Left lobe of liver (tissue), 2 donors: ENCODE results near the gene TMEM43. TPM values are rescaled to one million over a fixed set of nuclear protein-coding genes. Genes with fewer than 3 reads are reported as not detected.

Experiments
- ATAC-seq: fragments of 200-7000 bp; cut with Tn5 transposase; one replicate; pipeline ENCODE4 v1.9.1; 2020; ENCODE audit warnings: mild to moderate bottlenecking, moderate library complexity
- DNase-seq: peaks from one replicate; pipeline ENCODE4 v3.0.0-alpha.2; 2020; ENCODE audit warnings: low spot score
- total RNA-seq: library from RNA; stranded (reverse); gene quantifications from one replicate; pipeline ENCODE4 v1.2.1, GENCODE V29; 2021
- donor health status: DM: no; HTN: no; CAD: no; lungs with moderate emphysema.
- donor health status: DM: no; HTN: yes; CAD: no.

TMEM43 gene
- total RNA-seq, 1 donor from 2014 or later, result 9.3 TPM

GRCh38 chr3:14150078-14150477 is 25.2 kb downstream of the TMEM43 start:
- no peak for ATAC-seq
- no peak for DNase-seq

GRCh38 chr3:14150491-14151230 is 25.8 kb downstream of the TMEM43 start:
- ATAC-seq, result no peak

GRCh38 chr3:14151471-14152083 is 26.7 kb downstream of the TMEM43 start:
- ATAC-seq (no peak), DNase-seq (no peak)

More at GRCh38 chr3:14150491-14151230, 25.8 kb downstream of the TMEM43 start:
- DNase-seq, result no peak

- peak; percentile 19 for ATAC-seq
- no peak for DNase-seq
These were observed 27.5 kb downstream of the TMEM43 start for GRCh38 chr3:14152233-14152962.

- DNase-seq (no peak), ATAC-seq (no peak)
These were observed 28.1 kb downstream of the TMEM43 start for GRCh38 chr3:14152963-14153355.

- ATAC-seq, result no peak
- DNase-seq, result no peak
These were observed 28.8 kb downstream of the TMEM43 start for GRCh38 chr3:14153663-14154062.

- no peak for DNase-seq
These were observed 29.4 kb downstream of the TMEM43 start for GRCh38 chr3:14154276-14154675.

GRCh38 chr3:14154895-14155440 is 30.1 kb downstream of the TMEM43 start:
- ATAC-seq (no peak), DNase-seq (no peak)

More at GRCh38 chr3:14154276-14154675, 29.4 kb downstream of the TMEM43 start:
- no peak for ATAC-seq

- ATAC-seq, result no peak
- DNase-seq, result no peak
These were observed 31.3 kb downstream of the TMEM43 start for GRCh38 chr3:14156201-14156600.

GRCh38 chr3:14156843-14157561 is 32.1 kb downstream of the TMEM43 start:
- ATAC-seq (no peak), DNase-seq (no peak)

- no peak for ATAC-seq
- DNase-seq, result no peak
These were observed 33.1 kb downstream of the TMEM43 start for GRCh38 chr3:14157951-14158350.

- DNase-seq (no peak), ATAC-seq (no peak)
These were observed 33.5 kb downstream of the TMEM43 start for GRCh38 chr3:14158370-14158769.

GRCh38 chr3:14159426-14159825 is 34.6 kb downstream of the TMEM43 start:
- ATAC-seq (no peak), DNase-seq (no peak)

GRCh38 chr3:14161282-14161681 is 36.4 kb downstream of the TMEM43 start:
- ATAC-seq (no peak), DNase-seq (no peak)

- DNase-seq (no peak), ATAC-seq (no peak)
These were observed 37.3 kb downstream of the TMEM43 start for GRCh38 chr3:14162178-14162577.

- no peak for ATAC-seq
- DNase-seq, result no peak
These were observed 42.2 kb downstream of the TMEM43 start for GRCh38 chr3:14166877-14167603.

GRCh38 chr3:14169435-14169834 is 44.6 kb downstream of the TMEM43 start:
- DNase-seq (no peak), ATAC-seq (no peak)

GRCh38 chr3:14169871-14170270 is 45.0 kb downstream of the TMEM43 start:
- no peak for DNase-seq
- ATAC-seq, result no peak

GRCh38 chr3:14170531-14171159 is 45.8 kb downstream of the TMEM43 start:
- ATAC-seq (no peak), DNase-seq (no peak)

- ATAC-seq (no peak), DNase-seq (no peak)
These were observed 47.6 kb downstream of the TMEM43 start for GRCh38 chr3:14172496-14172895.
